ENCODE measurements around the gene XYLB. TPM values are rescaled to one million over a fixed set of nuclear protein-coding genes. Genes with fewer than 3 reads are reported as not detected.

XYLB gene
- polyA plus RNA-seq, 1 of the 3 experiments (the other 2 are of a cell fraction): 2.7 TPM

- H3K9me2 ChIP-seq: no peaks in the 10 kb centered on the region
Measured at GRCh38 chr3:38360345-38360744, 13.8 kb downstream of the XYLB start.

GRCh38 chr3:38361496-38361895 lies 14.9 kb downstream of the XYLB start:
- Histone ChIP-seq H3K9ac (no peak overlapping the region), H3K27me3 (ENCODE audit: insufficient read depth) (no peaks in the 10 kb centered on the region), H3K79me2 (ENCODE audit: insufficient read depth) (no peaks in the 10 kb centered on the region), H3K9me2 (no peaks in the 10 kb centered on the region), H3K9me3 (no peaks in the 10 kb centered on the region), H3K36me3 (replicated peaks in 1 of 2; ENCODE audit: control insufficient read depth in 1 of 2, insufficient read depth in 2 of 2, low read length in 1 of 2) (peaks cover 0 to 3% of the 10 kb centered on the region in 2 experiments), H2AFZ (ENCODE audit: low read depth) (no peak overlapping the region), H3K4me2 (no peak overlapping the region), H3K27ac (ENCODE audit: low read depth in 2 of 2, low read length in 1 of 2) (no peak overlapping the region), H3K4me1 (ENCODE audit: control insufficient read depth in 1 of 2, insufficient read depth in 2 of 2, low read depth in 1 of 2, low read length in 1 of 2) (no peaks in the 10 kb centered on the region), H3F3A (replicated peaks; ENCODE audit: insufficient read depth) (no peaks in the 10 kb centered on the region), H3K4me3 (ENCODE audit: low read depth in 2 of 2, low read length in 1 of 2) (no peak overlapping the region), H4K20me1 (ENCODE audit: insufficient read depth) (no peaks in the 10 kb centered on the region)
- 94% methylated on average over 2 of the region's 4 CpGs for WGBS (ENCODE audit: low lambda C conversion rate)
- DNase-seq: no peak
- ChIA-PET CTCF (interaction anchor here (1.6 kb wide), 1 partner anchor 15 kb away, joined by 4 read pairs; the partner anchor contains the start of gene XYLB), POLR2A (no interaction called here)
- TF ChIP-seq SMC3 (IDR thresholded peaks at IDR 0.05; ENCODE audit: low read depth, low read length) (no peak), MAX (IDR thresholded peaks at IDR 0.05; ENCODE audit: low read depth) (no peak), SIN3A (IDR thresholded peaks at IDR 0.05; ENCODE audit: borderline replicate concordance, low read depth, low read length) (no peak), GATA2 (CRISPR knock-in tag; IDR thresholded peaks at IDR 0.05) (no peak), IRF3 (IDR thresholded peaks at IDR 0.05; ENCODE audit: low read depth, low read length) (no peak), TAF1 (IDR thresholded peaks at IDR 0.05; ENCODE audit: borderline replicate concordance, low read depth, low read length) (no peak), RFX5 (IDR thresholded peaks at IDR 0.05; ENCODE audit: low read length) (no peak), NFIC (IDR thresholded peaks at IDR 0.05; ENCODE audit: borderline replicate concordance) (no peak), MEF2A (IDR thresholded peaks at IDR 0.05; ENCODE audit: borderline replicate concordance, low read depth) (no peak), JUND (IDR thresholded peaks at IDR 0.05) (no peak), CHD2 (IDR thresholded peaks at IDR 0.05; ENCODE audit: low read length, partially characterized antibody) (no peak), GABPA (IDR thresholded peaks at IDR 0.05; ENCODE audit: low read depth) (no peak), RAD21 (IDR thresholded peaks at IDR 0.05; ENCODE audit: low read length) (no peak), RCOR1 (IDR thresholded peaks at IDR 0.05; ENCODE audit: low read length) (no peak), REST (IDR thresholded peaks at IDR 0.05; ENCODE audit: low read depth, low read length) (no peak)

More at GRCh38 chr3:38360345-38360744, 13.8 kb downstream of the XYLB start:
- ChIA-PET CTCF (interaction anchor here (1.6 kb wide), 1 partner anchor 14 kb away, joined by 4 read pairs; the partner anchor contains the start of gene XYLB), POLR2A (no interaction called here)
- Histone ChIP-seq H3K9ac (no peak overlapping the region), H3K4me3 (ENCODE audit: low read depth in 2 of 2, low read length in 1 of 2) (no peak overlapping the region), H4K20me1 (ENCODE audit: insufficient read depth) (no peaks in the 10 kb centered on the region), H3K36me3 (replicated peaks in 1 of 2; ENCODE audit: control insufficient read depth in 1 of 2, insufficient read depth in 2 of 2, low read length in 1 of 2) (peaks cover 0 to 3% of the 10 kb centered on the region in 2 experiments), H3F3A (replicated peaks; ENCODE audit: insufficient read depth) (no peaks in the 10 kb centered on the region), H3K27ac (ENCODE audit: low read depth in 2 of 2, low read length in 1 of 2) (no peak overlapping the region), H3K4me1 (ENCODE audit: control insufficient read depth in 1 of 2, insufficient read depth in 2 of 2, low read depth in 1 of 2, low read length in 1 of 2) (no peaks in the 10 kb centered on the region), H3K9me3 (no peaks in the 10 kb centered on the region), H3K79me2 (ENCODE audit: insufficient read depth) (no peaks in the 10 kb centered on the region), H3K4me2 (no peak overlapping the region), H3K27me3 (ENCODE audit: insufficient read depth) (no peaks in the 10 kb centered on the region), H2AFZ (ENCODE audit: low read depth) (no peak overlapping the region)
- TF ChIP-seq MXI1 (IDR thresholded peaks at IDR 0.05; ENCODE audit: low read depth, low read length) (no peak), CTCF (IDR thresholded peaks at IDR 0.05) (no peak), GABPA (IDR thresholded peaks at IDR 0.05; ENCODE audit: low read depth) (no peak), MEF2A (IDR thresholded peaks at IDR 0.05; ENCODE audit: borderline replicate concordance, low read depth) (no peak)
- WGBS (ENCODE audit: low lambda C conversion rate): 100% methylated on average over 1 of the region's 3 CpGs
- no peak for DNase-seq
